ENCODE data around the gene MYBPHL.

DNA sequence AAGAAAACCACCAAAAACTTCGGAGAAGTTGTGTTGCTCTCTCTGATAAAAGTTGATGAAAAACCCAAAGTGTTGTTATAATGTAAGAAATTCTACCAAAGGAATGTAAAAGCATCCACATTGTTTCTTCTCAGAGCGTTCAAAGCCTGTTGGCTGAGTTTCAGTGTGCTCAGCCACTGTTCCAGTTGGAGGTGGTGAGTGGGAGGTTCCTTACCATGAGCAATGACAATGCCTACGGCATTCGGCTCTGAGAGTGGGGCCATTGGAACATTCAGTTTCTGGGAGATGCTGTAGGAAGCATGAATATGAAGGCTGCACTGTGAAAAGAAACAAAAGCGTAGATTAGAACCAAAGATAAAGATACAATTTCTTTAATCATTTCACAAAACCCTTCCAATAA is 20.5 kb upstream of the MYBPHL start:
- no peak for TF ChIP-seq POLR2A (IDR thresholded peaks at IDR 0.05)
- TF ChIP-seq, protein P1, sequence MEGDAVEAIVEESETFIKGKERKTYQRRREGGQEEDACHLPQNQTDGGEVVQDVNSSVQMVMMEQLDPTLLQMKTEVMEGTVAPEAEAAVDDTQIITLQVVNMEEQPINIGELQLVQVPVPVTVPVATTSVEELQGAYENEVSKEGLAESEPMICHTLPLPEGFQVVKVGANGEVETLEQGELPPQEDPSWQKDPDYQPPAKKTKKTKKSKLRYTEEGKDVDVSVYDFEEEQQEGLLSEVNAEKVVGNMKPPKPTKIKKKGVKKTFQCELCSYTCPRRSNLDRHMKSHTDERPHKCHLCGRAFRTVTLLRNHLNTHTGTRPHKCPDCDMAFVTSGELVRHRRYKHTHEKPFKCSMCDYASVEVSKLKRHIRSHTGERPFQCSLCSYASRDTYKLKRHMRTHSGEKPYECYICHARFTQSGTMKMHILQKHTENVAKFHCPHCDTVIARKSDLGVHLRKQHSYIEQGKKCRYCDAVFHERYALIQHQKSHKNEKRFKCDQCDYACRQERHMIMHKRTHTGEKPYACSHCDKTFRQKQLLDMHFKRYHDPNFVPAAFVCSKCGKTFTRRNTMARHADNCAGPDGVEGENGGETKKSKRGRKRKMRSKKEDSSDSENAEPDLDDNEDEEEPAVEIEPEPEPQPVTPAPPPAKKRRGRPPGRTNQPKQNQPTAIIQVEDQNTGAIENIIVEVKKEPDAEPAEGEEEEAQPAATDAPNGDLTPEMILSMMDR (IDR thresholded peaks at IDR 0.05): no peak

Data from thyroid gland (tissue), 4 donors.